ENCODE data around the gene BCL11A.

Gene BCL11A

DNA sequence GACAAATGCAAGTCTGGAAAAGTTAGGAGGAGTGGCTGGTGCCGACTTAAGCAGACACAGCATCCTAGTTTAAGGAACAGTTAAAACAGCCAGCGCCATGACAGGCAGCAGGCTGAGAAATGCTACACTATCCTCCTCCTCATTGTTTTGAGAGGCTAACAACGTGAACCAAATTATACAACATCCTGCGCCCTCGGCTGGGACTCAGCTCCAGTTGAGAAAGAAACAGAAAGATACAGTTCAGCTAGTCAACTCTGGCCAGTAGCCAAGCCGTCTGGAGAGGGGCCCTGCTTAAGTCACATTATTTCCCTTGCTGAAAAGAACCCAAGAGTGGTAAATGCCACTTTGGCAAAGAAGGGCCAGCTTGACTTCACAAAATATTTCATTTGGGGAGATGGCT lies 90.2 kb downstream of the BCL11A start:
- DNase-seq (ENCODE audit: low read depth in 2 of 2), result no peak

DNA sequence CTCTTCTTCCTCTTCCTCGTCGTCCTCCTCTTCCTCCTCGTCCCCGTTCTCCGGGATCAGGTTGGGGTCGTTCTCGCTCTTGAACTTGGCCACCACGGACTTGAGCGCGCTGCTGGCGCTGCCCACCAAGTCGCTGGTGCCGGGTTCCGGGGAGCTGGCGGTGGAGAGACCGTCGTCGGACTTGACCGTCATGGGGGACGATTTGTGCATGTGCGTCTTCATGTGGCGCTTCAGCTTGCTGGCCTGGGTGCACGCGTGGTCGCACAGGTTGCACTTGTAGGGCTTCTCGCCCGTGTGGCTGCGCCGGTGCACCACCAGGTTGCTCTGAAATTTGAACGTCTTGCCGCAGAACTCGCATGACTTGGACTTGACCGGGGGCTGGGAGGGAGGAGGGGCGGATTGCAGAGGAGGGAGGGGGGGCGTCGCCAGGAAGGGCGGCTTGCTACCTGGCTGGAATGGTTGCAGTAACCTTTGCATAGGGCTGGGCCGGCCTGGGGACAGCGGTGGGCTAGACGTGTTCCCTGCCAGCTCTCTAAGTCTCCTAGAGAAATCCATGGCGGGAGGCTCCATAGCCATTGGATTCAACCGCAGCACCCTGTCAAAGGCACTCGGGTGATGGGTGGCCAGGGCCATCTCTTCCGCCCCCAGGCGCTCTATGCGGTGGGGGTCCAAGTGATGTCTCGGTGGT lies 91.9 kb downstream of the BCL11A start:
- no peak for DNase-seq (ENCODE audit: low read depth in 2 of 2)

- DNase-seq (ENCODE audit: low read depth in 2 of 2), result no peak
These were observed 92.7 kb downstream of the BCL11A start for GRCh38 chr2:60460577-60461420.

- no peak for DNase-seq (ENCODE audit: low read depth in 2 of 2)
These were observed 93.6 kb downstream of the BCL11A start for GRCh38 chr2:60459851-60460250.

DNA sequence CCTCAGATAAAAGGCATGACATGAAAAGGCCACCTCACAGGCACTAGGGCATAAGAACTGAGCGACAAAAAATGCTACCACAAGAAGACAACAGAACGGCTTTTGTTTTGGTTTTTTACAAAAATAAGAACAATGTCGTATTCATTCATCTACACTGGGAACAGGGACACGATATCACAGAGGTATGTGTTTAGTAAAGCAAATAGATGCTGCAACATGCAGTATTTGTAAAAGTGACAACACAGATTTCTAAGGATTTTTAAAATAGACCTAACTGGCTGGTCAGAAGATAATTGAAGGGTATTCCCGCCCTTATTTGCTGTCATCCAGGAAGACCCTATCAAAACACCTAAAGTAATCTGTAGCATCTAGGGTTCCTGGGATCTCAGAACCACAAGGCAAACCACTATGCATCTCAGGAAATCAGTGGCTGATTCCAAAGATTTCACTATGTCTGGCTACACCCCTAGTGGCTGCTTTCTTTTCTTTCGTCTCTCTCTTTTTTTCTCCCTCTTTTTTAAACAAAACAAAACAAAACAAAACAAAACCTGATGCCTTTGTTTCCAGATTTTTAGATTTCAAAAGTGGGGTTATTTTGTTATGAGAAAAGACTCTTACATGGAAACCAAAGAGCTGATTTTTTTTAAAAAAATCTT lies 97.2 kb downstream of the BCL11A start:
- DNase-seq (ENCODE audit: low read depth in 2 of 2), result no peak

DNA sequence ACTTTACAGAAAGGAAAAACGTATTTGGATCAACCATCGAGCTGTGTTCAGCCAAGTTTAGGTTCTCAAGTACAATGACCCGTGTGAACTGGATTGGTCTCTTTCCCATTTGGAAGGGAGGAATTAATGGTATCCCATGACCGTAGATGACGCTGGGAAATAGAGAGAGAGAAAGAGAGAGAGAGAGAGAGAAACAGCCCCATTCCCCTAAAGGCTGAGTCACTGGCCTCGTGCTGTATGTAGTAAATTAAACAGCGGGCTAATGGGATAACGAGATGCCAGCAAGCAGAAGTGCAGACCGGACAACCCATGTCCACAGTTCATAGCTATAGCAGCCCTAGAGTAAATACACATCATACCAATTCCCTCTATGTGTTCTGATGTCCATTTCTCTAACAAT lies 99.6 kb downstream of the BCL11A start:
- DNase-seq (ENCODE audit: low read depth in 2 of 2), result no peak

DNA sequence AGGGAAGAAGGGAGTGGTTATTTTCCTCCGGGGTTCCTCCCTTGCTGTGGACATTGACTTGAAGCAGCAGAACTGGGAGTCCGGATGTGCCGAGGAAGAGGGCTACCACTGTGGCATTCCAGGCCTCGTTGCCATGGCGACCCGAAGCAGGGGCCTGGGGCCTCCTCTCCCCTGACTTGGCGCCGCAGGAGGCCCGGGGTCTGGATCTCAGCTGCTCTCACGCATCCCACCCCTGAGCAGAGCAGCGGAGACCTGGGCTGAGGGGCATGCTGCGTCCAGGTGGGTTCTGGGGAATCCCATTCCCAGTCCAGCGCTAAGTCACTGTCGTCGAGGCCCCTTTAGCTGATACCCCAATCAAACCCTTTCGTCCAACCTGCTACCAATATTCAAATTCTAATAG lies 100.2 kb downstream of the BCL11A start:
- DNase-seq (ENCODE audit: low read depth in 2 of 2), result no peak

GRCh38 chr2:60450488-60450887 lies 103.0 kb downstream of the BCL11A start:
- no peak for DNase-seq (ENCODE audit: low read depth in 2 of 2)

DNA sequence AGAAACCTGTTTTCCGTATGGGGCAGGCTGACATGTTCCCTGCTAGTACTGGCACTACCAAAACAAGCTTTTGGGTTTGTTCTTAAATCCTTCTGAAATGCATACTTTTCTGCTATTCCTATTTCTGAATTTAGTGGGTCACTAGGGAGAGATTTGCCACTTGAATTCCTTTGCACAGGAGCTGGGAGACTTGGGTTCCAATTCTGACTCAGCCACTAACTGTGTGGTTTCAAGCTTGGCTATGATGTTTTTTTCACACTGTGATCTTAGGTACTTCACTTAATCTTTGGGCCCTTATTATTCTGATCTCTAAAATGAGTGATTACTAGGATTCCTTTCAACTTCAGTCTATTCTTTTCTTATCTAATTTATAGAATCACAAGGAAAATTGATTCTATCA lies 105.5 kb downstream of the BCL11A start:
- no peak for DNase-seq (ENCODE audit: low read depth in 2 of 2)

DNA sequence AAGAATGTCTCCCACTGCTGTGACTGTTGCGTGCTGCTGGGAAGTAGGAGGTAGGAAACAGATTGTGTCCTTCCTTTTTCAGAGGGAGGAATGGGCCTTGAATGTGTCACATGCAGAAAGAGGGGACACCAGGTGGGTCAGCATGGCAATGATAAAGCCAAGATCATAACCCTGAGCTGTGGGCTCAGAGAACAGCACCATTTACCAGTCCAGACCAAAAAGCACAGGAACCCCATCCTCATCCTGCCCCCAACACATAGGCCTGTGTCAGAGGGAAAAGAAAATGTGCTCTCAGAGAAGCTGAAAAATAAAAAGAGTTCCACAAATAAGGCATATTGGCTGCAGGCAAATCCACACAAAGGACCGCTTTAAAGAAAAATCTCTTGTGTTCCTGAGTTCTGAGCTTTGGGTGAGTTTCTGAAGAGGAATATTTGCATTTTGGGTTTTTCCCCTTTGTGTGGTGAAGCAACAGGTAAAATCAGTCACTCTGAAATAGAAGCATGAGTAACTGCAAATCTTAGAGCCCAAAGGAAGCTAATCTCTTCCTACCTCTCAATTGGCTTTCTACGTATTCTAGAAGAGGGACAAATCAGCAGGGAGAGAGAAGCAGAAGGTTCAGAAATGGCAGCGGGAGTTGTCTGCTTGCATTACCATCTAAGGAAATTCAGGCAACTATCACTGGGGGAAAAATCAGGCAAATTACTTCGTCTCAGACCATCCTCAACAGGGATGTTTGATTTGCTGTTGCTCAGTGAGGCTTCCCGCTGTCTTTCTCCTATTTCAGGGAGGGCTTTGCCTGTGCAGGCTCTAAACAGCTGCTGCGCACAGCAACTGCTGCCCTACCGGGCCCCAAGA lies 106.8 kb downstream of the BCL11A start:
- DNase-seq (ENCODE audit: low read depth in 2 of 2), result no peak

- no peak for DNase-seq (ENCODE audit: low read depth in 2 of 2)
These were observed 107.7 kb downstream of the BCL11A start for GRCh38 chr2:60445684-60446179.

GRCh38 chr2:60442608-60443007 lies 110.8 kb downstream of the BCL11A start:
- DNase-seq (ENCODE audit: low read depth in 2 of 2), result no peak

DNA sequence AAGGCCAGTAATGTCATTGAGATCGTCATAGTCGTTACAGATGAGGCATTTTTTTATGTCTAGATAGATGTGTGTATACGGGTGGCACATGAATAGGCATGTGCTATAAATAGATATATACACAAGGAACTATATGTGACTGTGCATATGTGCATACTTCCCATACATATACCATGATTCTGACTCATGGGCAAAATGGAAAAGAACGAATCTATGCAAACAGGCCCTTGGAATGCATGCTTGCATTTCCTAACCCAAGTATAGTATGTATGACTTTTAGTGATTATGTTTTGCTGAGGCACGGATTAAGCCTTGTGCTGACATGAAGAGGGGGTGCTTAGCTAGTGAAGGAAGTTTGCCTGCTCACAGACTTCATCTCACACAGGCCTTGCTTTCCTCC lies 111.7 kb downstream of the BCL11A start:
- no peak for DNase-seq (ENCODE audit: low read depth in 2 of 2)

DNA sequence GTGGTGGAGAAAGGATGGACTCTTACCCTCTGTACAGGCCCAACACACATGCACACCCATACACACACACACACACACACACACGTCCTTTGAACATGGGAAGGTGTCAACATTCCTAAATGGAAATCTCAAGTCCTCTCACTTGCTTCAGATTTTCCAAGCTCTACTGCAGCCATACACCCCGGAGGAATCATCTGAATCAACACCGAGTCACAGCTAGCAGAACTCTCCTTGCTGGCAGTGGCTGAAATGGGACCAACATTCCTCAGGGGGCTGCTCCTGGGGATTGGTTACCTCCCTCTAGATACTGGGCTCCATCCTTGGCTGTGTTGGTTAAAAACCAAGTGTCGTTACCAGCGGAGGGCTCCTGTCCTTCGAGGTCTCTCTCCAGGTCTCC lies 112.7 kb downstream of the BCL11A start:
- no peak for DNase-seq (ENCODE audit: low read depth in 2 of 2)

DNA sequence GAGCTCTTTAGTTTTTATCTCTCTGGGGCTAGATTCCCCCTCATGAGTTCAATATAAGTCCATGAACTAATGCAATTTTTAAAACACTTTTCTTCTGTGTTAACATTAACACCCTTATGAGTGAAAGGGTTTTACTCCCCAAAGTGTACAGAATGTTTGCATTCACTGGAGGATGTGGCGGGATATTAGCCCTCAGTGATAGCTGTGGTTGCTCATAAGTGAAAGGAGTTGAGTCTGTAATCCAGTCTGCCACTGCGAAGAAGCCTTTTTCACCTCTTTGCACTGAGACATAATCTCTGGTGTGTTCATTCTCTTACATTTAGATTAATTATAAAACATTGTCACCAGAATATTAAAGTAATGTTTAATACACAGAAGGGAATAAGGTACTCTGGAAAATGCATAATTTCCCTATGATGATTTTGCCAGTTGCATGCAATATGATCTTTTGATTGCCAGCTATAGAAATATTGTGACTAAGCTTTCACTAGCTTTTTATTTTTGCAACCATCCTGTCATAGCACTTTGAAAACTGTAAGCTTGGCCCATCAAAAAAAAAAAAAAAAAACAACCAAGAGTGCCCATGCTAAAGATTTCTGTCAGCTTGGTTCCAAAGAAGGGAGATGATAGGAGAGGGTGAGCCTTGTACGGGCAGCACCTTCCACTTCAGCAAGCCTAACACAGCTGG lies 113.2 kb downstream of the BCL11A start:
- no peak for DNase-seq (ENCODE audit: low read depth in 2 of 2)

- no peak for DNase-seq (ENCODE audit: low read depth in 2 of 2)
These were observed 114.1 kb downstream of the BCL11A start for GRCh38 chr2:60439219-60439974.

DNA sequence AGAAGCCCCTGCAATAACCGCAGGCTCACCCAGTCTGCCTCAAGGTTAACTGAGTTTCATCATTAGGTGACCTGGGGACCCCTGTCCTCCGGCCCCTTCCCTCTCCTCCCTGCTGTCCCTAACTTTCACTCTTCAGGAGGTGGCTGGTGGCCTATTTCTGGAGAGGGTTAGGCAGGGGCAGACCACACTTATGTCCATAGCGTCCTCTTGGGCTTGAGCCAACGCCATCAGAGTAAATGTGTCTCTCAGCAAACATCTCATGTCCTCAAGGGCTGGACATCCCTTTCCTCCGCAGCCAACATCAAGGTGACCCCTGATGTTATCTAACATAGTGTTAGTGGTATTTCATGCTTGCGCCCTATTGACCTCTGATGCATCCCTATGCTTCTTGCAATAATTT lies 114.8 kb downstream of the BCL11A start:
- no peak for DNase-seq (ENCODE audit: low read depth in 2 of 2)

GRCh38 chr2:60438131-60438530 lies 115.3 kb downstream of the BCL11A start:
- no peak for DNase-seq (ENCODE audit: low read depth in 2 of 2)

- DNase-seq (ENCODE audit: low read depth in 2 of 2), result no peak
These were observed 116.3 kb downstream of the BCL11A start for GRCh38 chr2:60437080-60437696.

- DNase-seq (ENCODE audit: low read depth in 2 of 2), result no peak
These were observed 120.3 kb downstream of the BCL11A start for GRCh38 chr2:60433018-60433596.
